Activated naive CD8-positive, alpha-beta T cell treated with anti-CD3 and anti-CD28 coated beads for 36 hours (primary cell): ENCODE measurements around the gene GLYR1. TPM values are rescaled to one million over a fixed set of nuclear protein-coding genes. Genes with fewer than 3 reads are reported as not detected.
"Not testable (repeated sequence)": the region's sequence is repeated elsewhere in the genome, so short reads cannot be mapped to it uniquely, and the experiment has no call there.

Source experiments
- DNase-seq: peaks from one replicate; pipeline ENCODE4 v3.0.0; 2021
- H3K27ac Mint-ChIP-seq: one replicate; pipeline ENCODE4 v1.8.0; 2022; ENCODE audit warnings: mild to moderate bottlenecking, moderate library complexity, mixed read lengths
- H3K27me3 Mint-ChIP-seq: one replicate; pipeline ENCODE4 v1.8.0; 2022; ENCODE audit warnings: mild to moderate bottlenecking, mixed read lengths
- H3K36me3 Mint-ChIP-seq: one replicate; pipeline ENCODE4 v1.8.0; 2021; ENCODE audit warnings: mild to moderate bottlenecking, mixed read lengths
- H3K4me1 Mint-ChIP-seq: one replicate; pipeline ENCODE4 v1.8.0; 2021; ENCODE audit warnings: mixed read lengths
- H3K4me3 Mint-ChIP-seq: one replicate; pipeline ENCODE4 v1.8.0; 2022; ENCODE audit warnings: mild to moderate bottlenecking, moderate library complexity, mixed read lengths
- H3K9me3 Mint-ChIP-seq: one replicate; pipeline ENCODE4 v1.8.0; 2022; ENCODE audit warnings: mixed read lengths
- total RNA-seq, 2 experiments: library from RNA; stranded (reverse); gene quantifications; one replicate each; pipeline ENCODE4 v1.2.3, GENCODE V29; 2021

The GLYR1 gene
- total RNA-seq, 2 experiments from 2014 or later, result 89.4 to 90.0 TPM

GRCh38 chr16:4797805-4798252, 49.3 kb downstream of the GLYR1 start:
- no peaks in the 10 kb centered on the region for H3K9me3 Mint-ChIP-seq
- no peaks in the 10 kb centered on the region for H3K36me3 Mint-ChIP-seq
- DNase-seq, result no peak
- peaks cover 6% of the 10 kb centered on the region for H3K4me1 Mint-ChIP-seq
- no peak overlapping the region for H3K4me3 Mint-ChIP-seq
- H3K27ac Mint-ChIP-seq, result no peak overlapping the region
- H3K27me3 Mint-ChIP-seq, result no peaks in the 10 kb centered on the region

- Mint-ChIP-seq H3K27me3 (no peaks in the 10 kb centered on the region), H3K36me3 (no peaks in the 10 kb centered on the region), H3K4me3 (no peak overlapping the region), H3K4me1 (peaks cover 6% of the 10 kb centered on the region), H3K9me3 (no peaks in the 10 kb centered on the region), H3K27ac (no peak overlapping the region)
- no peak for DNase-seq
Observed at GRCh38 chr16:4796982-4797804, 49.9 kb downstream of the GLYR1 start.

- H3K36me3 Mint-ChIP-seq, result no peaks in the 10 kb centered on the region
- H3K9me3 Mint-ChIP-seq, result no peaks in the 10 kb centered on the region
- no peak overlapping the region for H3K27ac Mint-ChIP-seq
- H3K27me3 Mint-ChIP-seq, result no peaks in the 10 kb centered on the region
- H3K4me1 Mint-ChIP-seq, result peaks cover 3% of the 10 kb centered on the region
- no peak overlapping the region for H3K4me3 Mint-ChIP-seq
- DNase-seq, result no peak
Observed at GRCh38 chr16:4795828-4796572, 51.1 kb downstream of the GLYR1 start.

GRCh38 chr16:4795181-4795827, 51.8 kb downstream of the GLYR1 start, which contains the start of gene SMIM22:
Gene SMIM22, plus strand, starts transcription at chr16:4795369. Its CDS starts 366 bp downstream, at chr16:4795735.
- H3K9me3 Mint-ChIP-seq, result no peaks in the 10 kb centered on the region
- H3K4me3 Mint-ChIP-seq, result no peak within 1 kb of the TSS
- no peak for DNase-seq
- no peak within 1 kb of the TSS for H3K27ac Mint-ChIP-seq
- H3K27me3 Mint-ChIP-seq, result no peaks in the 10 kb centered on the region
- H3K4me1 Mint-ChIP-seq, result no peaks in the 10 kb centered on the region
- H3K36me3 Mint-ChIP-seq, result no peaks in the 10 kb centered on the region

GRCh38 chr16:4792951-4793513, 54.1 kb downstream of the GLYR1 start:
- H3K36me3 Mint-ChIP-seq, result no peaks in the 10 kb centered on the region
- DNase-seq, result no peak
- H3K4me1 Mint-ChIP-seq, result no peaks in the 10 kb centered on the region
- H3K27ac Mint-ChIP-seq, result no peak overlapping the region
- H3K9me3 Mint-ChIP-seq, result no peaks in the 10 kb centered on the region
- H3K27me3 Mint-ChIP-seq, result no peaks in the 10 kb centered on the region
- H3K4me3 Mint-ChIP-seq, result no peak overlapping the region

- Mint-ChIP-seq H3K4me1 (no peaks in the 10 kb centered on the region), H3K4me3 (no peak overlapping the region), H3K27ac (no peak overlapping the region), H3K9me3 (no peaks in the 10 kb centered on the region), H3K36me3 (no peaks in the 10 kb centered on the region), H3K27me3 (no peaks in the 10 kb centered on the region)
- no peak for DNase-seq
Observed at GRCh38 chr16:4790871-4791270, 56.2 kb downstream of the GLYR1 start.

GRCh38 chr16:4790261-4790660, 56.8 kb downstream of the GLYR1 start:
- H3K4me3 Mint-ChIP-seq, result no peak overlapping the region
- H3K27ac Mint-ChIP-seq, result no peak overlapping the region
- H3K36me3 Mint-ChIP-seq, result no peaks in the 10 kb centered on the region
- H3K27me3 Mint-ChIP-seq, result no peaks in the 10 kb centered on the region
- no peaks in the 10 kb centered on the region for H3K9me3 Mint-ChIP-seq
- H3K4me1 Mint-ChIP-seq, result no peaks in the 10 kb centered on the region
- DNase-seq, result no peak

- Mint-ChIP-seq H3K27me3 (no peaks in the 10 kb centered on the region), H3K4me3 (no peak overlapping the region), H3K4me1 (no peaks in the 10 kb centered on the region), H3K36me3 (no peaks in the 10 kb centered on the region), H3K9me3 (no peaks in the 10 kb centered on the region), H3K27ac (no peak overlapping the region)
- DNase-seq, result no peak
Observed at GRCh38 chr16:4788910-4789309, 58.2 kb downstream of the GLYR1 start.

GRCh38 chr16:4788489-4788889, 58.6 kb downstream of the GLYR1 start:
- Mint-ChIP-seq H3K36me3 (no peaks in the 10 kb centered on the region), H3K4me3 (no peak overlapping the region), H3K4me1 (no peaks in the 10 kb centered on the region), H3K27ac (no peak overlapping the region), H3K9me3 (no peaks in the 10 kb centered on the region), H3K27me3 (no peaks in the 10 kb centered on the region)
- DNase-seq, result no peak

GRCh38 chr16:4787627-4788482, 59.2 kb downstream of the GLYR1 start, which contains the start of gene SEPTIN12:
Gene SEPTIN12, minus strand, starts transcription at chr16:4788345. Its CDS starts 700 bp downstream, at chr16:4787645.
- DNase-seq, result no peak
- Mint-ChIP-seq H3K27ac (no peak within 1 kb of the TSS), H3K9me3 (no peaks in the 10 kb centered on the region), H3K36me3 (no peaks in the 10 kb centered on the region), H3K4me1 (no peaks in the 10 kb centered on the region), H3K27me3 (no peaks in the 10 kb centered on the region), H3K4me3 (no peak within 1 kb of the TSS)

GRCh38 chr16:4787068-4787467, 60.0 kb downstream of the GLYR1 start:
- Mint-ChIP-seq H3K4me1 (no peaks in the 10 kb centered on the region), H3K36me3 (no peaks in the 10 kb centered on the region), H3K27me3 (no peaks in the 10 kb centered on the region), H3K27ac (no peak overlapping the region), H3K4me3 (no peak overlapping the region), H3K9me3 (no peaks in the 10 kb centered on the region)
- DNase-seq, result no peak

- Mint-ChIP-seq H3K4me1 (no peaks in the 10 kb centered on the region), H3K9me3 (no peaks in the 10 kb centered on the region), H3K27ac (no peak overlapping the region), H3K36me3 (no peaks in the 10 kb centered on the region), H3K4me3 (no peak overlapping the region), H3K27me3 (no peaks in the 10 kb centered on the region)
- DNase-seq, result no peak
Observed at GRCh38 chr16:4785758-4786433, 61.2 kb downstream of the GLYR1 start.

- H3K27me3 Mint-ChIP-seq, H3K36me3 Mint-ChIP-seq, H3K27ac Mint-ChIP-seq, H3K4me1 Mint-ChIP-seq, DNase-seq, H3K9me3 Mint-ChIP-seq, H3K4me3 Mint-ChIP-seq: not testable (repeated sequence)
Observed at GRCh38 chr16:4784444-4784987, 62.6 kb downstream of the GLYR1 start.
